Right renal cortex interstitium (tissue), 3 donors: ENCODE data around the gene NTSR1. TPM values are rescaled to one million over a fixed set of nuclear protein-coding genes. Genes with fewer than 3 reads are reported as not detected.

Source experiments
- DNase-seq, 3 donors: peaks; one replicate each; pipeline ENCODE4 v3.0.0-alpha.2; 2013; ENCODE audit warnings: low read depth in 3 of 3, low spot score in 2 of 3
- polyA plus RNA-seq, 3 donors: library from polyadenylated mRNA; unstranded; fragments of 120-200 nt; gene quantifications; one replicate each; pipeline ENCODE4 v1.2.1, GENCODE V29; 2013; ENCODE audit not compliant: insufficient read length in 3 of 3

The NTSR1 gene
- polyA plus RNA-seq, 3 donors, result 0.96 to 1.2 (median 1.0) TPM

DNA sequence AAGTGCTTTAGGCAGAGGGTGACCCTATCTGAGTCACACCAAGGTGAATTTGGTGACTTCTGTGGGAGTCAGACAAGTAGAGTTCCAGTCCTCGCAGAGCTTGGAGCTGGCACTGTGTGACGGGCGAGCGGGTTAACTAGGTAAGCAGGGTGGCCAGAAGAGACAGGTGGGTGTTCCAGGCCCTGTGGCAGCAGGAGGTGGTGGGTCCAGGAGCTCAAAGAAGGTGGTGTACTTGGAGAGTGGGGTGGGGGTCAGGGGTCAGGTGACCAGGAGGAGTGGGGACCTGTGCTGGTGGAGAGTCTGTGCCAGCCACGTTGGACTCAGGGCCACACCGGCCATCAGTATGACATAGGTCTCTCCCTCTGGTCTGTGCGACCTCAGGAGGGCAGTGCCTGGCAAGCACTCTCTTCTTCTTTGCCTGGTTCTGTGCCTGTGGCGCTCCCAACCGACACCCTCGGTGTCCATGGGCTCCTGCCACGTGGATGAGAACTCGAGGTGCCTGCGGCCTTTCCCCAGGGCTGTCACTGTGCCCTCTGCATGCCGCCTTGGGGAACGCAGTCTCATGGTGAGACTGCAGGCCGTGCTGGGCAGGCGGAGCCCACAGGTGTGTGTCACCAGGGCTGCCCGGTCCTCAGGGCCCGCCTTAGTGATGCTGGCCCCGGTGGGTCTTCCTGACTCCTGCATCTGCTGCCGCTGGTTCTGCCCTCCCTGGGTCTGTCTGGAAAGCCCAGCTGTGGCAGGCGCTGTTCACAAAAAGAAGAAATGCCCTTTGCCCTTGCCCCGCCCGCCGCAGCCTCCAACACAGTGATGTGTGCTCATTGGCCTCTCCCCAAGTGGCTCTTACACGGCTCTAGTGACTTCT, 89.3 kb downstream of the NTSR1 start:
- DNase-seq, result no peak

DNA sequence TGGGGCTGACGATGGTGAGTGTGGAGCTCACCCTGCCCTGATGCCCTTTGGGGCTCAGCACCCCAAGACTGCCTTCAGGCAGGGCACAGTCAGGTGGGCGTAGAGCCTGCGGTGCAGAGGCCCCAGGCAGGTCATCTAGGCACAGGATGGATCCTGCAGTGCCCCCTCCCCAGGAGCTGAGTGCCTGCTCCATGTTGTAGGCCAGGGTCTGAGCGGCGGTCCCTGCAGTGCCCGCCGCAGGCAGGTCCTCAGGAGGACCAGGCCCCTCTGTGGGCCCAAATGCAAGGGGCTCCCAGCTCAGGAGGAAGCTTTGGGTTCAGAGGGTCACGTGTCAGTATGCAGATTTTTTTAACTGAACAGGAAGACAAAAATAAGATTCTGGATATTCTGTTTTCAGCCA, 90.4 kb downstream of the NTSR1 start:
- DNase-seq, result no peak

DNA sequence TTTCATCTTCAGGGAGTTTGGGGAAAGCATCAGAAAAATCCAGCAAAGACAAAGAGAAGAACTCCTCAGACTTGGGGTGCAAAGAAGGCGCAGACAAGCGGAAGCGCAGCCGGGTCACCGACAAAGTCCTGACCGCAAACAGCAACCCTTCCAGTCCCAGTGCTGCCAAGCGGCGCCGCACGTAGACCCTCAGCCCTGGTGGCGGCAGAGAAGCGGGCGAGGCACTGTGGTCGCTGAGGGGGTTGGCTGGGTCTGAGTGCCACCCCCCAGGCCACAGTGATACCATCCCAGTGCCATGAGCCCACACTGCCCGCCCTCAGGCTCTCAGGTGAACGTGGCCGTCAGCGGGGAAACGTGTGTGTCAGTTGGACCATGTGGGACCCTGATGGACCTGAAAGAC, 90.8 kb downstream of the NTSR1 start:
- DNase-seq, result no peak

DNA sequence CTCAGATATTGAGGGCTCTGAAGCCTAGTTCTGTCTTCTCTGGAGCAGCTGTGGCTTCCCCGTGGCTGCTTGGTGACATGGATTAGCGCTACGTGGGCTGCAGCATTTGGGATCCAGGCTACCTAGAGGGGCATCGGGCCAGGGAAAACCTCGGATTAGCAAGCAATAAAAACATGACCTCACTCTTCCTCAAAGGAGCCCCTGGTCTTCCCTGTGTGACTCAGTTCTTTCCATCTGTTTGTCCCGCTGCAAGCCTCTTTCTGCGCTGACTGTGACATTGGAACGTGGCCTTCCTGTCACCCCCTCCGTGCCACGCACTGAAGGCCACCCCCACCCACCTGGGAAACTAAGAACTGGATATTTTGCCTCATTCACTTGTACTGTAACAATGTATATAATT, 91.2 kb downstream of the NTSR1 start:
- DNase-seq, result no peak

DNA sequence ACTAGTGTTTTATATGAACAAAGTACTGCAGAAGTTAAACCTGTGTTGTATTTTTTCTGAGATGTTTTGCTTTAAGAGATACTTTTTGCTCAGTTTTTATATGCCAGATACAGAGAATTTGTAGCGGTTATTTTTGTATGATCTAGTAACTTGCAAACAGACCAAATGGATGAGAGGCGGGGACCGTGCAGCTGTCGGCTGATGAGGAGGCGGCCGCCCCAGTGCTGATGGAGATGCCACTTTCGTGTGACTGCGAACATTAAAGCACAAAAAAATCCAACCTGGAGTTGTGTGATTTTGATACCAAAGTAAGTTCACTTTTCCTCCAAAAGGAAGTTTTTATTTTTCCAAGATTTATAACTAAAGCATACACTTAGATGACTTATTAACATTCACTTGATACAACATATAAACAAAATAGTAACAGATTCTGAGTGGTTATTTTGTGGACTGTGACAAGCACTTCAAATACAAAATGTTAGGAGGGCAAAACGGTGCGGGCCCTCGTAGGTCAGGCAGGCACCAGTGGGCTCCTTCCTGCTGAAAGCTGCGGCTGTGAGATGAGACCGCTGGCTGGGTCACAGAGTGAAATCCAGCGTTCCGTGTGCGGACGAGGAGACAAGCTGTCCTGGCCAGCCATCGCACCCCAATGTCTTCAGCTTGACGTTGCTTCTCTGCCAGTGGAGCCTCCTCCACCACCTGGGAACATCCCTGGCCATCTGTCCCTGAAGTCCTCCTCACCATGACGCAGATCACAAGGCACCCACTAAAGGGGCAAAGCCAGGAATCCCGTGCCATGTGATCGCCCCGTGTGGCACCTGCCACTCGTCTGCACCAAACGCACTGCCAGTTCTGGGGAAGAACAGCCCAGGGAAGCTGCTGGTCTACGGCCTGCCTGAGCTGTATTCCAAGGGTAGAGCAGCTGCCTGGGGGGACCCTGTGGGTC, 92.0 kb downstream of the NTSR1 start:
- no peak for DNase-seq

DNA sequence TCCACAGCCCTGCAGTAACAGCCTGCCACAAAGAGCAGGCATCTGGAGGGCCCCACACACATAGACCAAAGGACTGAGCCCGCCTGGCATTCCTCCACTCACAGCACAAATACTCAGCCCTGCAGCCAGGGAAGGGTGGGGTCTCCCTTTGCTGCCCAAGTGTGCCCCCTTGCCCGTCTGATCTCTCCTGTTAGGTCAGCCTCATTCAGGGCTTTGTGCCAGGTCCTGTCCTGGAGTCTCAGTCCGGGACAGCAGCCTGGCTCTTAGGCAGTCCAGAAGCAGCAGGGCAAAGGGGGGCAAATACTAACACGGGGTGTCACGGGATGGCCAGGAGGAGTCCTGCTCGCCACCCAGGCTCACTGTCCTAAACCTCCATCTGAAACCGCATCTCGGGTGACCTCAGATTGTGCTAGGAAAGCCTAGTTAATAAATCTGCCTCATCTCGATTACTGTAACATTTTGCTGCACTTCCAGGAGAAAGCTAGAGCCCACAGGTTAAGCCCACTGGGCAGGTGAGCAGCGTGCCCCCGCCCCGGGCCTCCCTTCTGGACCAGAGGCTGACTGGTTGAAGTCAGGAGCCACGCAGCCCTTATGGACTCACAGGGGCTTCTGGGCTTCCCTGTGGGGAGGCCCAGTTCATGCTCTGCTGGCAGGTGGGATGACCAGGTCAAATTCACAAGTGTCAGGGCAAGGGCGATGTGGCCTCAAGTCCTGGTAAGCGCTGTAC, 92.8 kb downstream of the NTSR1 start:
- DNase-seq, result no peak

DNA sequence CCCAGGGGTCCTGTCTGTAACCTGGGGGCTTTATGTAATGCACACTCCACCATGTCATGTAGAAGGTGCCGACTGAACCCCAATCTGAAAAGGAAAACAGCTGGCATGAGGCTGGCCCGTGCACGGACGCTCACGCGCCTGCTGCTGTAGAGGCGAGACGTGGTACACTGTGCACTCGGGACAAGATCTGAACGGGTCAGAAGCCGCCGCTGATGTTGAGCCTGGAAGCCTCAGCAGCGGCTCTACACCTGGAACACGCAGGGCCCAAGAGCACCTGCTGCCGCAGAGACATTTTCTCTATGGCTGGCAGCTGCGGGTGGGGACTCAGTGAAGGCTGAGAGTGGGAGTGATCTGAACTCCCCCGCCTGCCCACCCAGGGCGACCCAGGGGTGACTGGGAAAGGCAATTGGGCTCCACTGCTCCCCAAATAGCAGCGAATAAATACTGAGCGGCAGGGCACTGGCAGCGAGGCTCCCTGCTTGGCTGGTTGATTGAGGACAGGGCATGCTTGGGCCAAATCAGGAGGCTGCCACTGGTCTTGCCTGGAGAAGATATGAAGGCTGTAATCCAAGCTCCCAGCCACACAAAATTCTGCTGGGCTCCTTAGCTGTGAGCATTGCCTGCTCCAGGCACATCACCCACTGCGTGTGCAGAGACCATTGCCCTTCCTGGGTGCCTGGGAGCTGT, 93.5 kb downstream of the NTSR1 start:
- DNase-seq, result no peak

DNA sequence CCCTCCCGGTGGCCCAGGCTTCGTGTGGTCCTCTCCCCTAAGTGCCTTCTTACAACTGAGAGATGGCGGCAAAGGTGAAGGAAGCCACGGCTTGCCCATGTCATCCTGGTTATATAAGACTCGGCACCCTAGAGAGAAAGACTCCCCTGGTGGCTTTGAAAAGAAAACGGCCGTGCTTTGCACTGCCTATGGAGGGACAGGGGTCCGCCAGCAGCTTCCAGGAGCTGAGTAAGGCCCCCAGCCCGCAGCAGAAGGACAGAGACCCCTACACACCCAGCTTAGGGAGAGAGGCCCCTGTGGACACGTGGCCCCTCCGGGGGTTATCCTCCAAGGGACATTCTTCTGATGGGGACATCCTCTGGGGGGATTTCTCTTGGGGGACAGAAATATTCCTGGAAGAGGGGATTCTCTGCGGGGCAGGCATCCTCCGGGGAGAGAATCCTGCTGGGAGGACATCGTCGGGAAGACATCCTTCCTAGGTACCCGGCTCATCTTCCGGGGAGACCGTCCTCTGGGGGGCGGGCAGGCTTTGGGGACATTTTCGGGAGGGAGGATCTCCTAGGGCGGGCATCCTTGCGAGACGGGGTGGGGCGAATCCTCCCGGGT, 95.5 kb downstream of the NTSR1 start:
- no peak for DNase-seq

DNA sequence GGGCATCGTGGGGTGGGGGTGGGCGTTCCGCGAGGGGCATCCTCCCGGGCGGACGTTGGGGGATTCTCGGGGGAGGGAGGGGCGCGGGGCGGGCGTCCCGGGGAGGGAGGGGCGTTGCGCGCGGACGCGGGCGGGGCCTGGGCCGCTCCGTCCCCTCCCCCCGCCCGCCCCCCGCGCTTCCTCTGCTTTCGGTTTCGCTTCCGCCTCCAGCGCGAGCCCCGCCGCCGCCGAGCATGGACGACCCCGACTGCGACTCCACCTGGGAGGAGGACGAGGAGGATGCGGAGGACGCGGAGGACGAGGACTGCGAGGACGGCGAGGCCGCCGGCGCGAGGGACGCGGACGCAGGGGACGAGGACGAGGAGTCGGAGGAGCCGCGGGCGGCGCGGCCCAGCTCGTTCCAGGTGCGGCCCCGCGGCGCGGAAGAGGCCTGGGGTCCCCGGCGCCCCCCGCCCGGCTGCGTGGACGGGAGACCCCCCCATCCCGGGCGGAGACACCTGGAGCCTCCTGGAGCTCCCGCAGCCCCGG, 96.1 kb downstream of the NTSR1 start, which contains the start of gene OGFR:
Gene OGFR, plus strand, starts transcription at position 209 of the 528 bp plus-strand sequence. Its CDS starts 25 bp downstream, at position 234.
- DNase-seq, result no peak

DNA sequence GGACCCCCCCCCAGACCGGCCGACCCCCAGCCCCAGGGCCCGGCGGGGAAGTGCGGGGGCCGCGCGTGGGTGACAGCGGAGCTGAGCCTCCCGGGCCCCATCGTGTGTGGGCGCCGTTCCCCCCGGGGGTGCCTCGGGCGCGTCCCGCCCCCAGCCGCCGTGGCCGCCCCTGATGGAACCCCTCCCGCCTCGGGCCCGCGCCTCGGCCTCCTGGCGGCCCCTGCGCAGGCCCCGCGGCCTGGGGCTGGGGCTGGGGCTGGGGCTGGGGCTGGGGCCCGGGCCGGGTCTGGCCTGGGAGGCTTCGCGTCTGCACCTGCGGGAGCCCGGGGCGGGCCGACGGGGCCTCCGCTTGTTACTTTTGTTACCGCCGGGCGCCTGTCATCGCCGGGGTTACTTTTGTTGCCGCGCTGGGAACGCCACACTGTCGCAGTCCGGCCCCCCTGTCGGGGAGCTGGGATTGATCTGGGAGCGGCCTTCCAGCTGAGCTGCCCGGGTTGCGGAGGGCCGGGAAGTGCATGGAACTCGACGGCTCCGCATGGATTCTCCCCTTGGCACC, 96.6 kb downstream of the NTSR1 start:
- DNase-seq, result no peak

DNA sequence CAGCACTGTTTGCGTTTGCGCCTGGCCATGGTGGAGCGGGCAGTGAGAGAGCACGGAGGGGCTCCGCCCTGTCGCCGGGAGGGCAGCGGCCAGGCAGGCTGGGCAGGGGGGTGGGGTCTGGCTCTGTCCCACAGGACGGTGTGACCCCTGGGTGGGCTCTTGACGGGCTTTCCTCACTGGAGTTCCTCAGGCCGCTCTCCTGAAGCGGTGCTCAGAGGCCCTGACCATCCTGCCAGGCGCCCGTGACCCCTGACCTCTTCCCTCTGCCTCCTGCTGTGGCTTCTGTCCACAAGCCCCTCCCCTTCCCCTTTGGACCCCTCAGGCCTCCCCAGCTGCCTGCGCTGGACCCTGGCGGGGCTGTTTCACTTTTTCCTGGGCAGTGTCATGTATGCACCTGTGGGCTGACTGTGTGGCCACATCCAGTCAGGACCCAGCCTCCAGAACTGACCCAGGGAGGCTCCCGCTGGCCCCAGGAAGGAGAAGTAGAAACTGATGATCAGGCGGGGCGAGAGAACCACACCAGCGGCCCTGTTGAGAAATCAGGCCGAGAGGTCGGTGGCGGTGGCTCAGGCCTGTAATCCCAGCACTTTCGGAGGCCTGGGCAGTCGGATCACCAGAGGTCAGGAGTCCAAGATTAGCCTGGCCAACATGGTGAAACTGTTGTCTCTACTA, 97.2 kb downstream of the NTSR1 start:
- no peak for DNase-seq

DNA sequence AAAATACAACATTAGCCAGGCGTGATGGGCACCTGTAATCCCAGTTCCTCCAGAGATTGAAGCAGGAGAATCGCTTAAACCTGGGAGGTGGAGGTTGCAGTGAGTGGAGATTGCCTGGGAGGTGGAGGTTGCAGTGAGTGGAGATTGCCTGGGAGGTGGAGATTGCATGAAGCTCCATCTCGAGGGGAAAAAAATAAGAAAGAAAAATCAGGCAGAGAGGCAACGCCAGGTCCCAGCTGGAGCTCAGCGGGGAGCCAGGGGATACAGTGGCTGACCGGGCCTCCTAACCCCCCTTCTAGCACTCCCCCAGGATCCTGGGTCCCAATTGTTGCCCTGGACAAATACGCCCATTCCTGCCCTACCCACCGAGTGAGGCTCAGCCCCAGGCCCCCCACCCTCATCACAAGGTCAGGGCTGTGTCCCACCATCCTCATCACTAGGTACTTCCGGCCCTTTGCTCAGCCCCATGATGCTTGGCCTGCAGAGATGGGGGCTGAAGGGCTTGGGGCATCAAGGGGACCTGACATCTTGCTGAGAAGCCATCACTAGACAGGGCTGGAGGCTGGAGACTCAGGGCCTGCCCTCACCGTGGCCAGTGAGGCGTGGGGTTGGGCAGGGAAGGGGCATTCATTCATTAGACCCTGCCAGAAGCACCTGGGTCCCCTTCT, 97.9 kb downstream of the NTSR1 start:
- DNase-seq, result no peak

DNA sequence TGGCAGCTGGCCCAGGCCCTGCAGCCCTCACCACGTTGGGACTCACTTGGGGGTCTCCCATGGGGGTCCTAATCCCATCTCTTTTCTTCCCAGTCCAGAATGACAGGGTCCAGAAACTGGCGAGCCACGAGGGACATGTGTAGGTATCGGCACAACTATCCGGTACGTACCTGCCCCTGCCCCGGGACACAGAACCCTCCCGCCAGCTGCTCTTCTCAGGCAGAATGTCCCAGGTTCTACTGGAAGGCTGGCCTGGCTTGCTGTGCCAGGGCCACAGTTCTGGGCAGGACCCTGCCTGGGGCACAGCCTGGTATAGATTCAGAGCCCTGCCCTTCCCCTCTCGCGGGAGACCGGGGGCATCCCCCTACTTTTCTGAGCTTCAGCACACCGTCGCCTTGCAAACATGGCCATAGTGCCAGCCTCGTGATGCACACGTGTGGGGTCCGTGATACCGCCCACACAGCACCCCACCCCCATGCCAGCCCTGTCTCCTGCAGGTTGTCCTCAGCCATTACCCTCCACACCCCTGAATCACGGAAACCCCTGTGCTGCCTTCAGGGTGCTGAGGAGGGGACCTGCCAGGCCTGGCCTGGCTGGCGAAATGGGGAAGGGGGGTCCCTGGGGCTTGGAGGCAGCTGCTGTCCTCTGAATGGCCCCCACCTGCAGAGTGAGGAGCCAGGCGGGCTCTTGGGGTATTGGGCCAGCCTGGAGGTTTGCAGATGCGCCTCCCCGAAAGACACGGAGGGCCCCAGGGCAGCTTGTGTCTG, 99.0 kb downstream of the NTSR1 start:
- no peak for DNase-seq

DNA sequence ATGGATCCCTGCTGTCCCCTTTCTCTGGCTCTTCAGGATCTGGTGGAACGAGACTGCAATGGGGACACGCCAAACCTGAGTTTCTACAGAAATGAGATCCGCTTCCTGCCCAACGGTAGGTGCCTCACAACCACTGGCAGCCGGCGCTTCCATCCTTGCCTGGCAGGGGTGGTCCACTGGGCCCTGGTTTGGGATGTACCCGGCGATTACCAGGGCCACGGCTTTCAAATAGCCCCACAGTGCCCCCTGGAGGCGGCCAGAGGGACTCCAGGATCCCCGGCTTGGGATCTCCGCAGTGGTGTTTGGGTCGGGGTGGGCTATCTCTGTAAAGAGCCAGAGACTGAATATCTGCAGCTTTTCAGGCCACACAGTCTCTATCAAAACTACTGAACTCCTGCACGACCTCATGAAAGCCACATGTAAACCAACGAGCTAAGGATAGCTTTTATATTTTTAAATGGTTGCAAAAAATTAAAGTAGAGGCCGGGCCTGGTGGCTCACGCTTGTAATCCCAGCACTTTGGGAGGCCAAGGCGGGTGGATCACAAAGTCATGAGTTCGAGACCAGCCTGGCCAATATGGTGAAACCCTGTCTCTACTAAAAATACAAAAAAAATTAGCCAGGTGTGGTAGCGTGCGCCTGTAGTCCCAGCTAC, 99.7 kb downstream of the NTSR1 start:
- DNase-seq, result no peak

DNA sequence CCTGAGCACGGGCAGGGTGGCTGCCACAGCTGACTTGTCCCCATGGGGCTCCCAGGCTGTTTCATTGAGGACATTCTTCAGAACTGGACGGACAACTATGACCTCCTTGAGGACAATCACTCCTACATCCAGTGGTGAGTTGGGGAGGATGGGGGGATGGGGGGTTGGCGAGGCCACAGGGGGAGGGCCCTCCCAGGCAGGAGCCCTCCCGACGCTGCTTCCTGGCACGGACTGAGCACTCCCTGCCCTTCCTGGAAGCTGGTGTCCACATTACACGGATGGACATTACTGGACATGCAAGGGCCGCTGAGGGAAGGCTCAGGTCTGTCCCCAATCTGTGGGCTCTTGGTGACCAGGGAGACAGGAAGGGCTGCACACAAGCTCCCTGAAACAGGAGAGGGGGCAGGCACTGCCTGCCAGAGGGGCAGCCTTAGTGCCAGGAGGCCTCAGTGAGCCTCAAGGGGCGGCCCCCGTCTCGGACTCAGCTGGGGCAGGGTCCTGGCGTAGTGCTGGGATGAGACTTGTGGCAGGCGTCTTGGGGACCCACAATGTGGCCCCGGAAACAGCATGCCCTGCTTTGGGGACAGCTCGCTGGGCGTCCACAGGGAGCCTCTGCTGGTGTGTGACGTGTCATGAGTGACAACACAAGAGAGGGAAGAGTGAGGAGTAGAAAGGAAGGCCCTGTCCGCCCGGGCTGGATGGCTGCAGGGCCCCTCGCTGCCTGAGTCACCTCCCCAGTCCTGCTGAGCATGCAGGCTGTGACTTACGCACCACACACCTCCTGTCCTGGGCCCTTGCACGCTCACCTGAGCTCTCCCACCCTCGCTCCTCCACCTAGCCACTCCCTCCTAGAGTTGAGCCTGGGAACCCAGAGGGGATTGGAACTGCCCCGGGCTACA, 101.1 kb downstream of the NTSR1 start:
- DNase-seq, result no peak

DNA sequence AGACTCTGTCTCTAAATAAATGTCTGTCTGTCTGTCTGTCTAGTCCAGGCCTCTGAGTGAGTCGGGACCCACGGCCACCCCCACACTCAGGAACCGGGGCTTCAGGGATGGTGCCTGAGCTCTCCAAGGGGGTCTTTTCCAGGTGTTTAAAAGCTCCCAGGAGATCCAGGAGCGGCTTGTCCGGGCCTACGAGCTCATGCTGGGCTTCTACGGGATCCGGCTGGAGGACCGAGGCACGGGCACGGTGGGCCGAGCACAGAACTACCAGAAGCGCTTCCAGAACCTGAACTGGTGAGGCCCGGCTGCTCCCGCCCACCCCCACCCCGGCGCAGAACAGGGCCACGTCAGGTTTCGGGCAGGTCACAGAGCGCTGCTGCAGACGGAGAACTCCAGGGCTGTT, 102.7 kb downstream of the NTSR1 start:
- no peak for DNase-seq
